H1 (cell line): ENCODE measurements around the gene ZNF804B. TPM values are rescaled to one million over a fixed set of nuclear protein-coding genes. Genes with fewer than 3 reads are reported as not detected.

ENCODE experiments used
- CTCF ChIA-PET: fragments of 300-600 bp; sonication (Branson Sonifier 250); formaldehyde crosslinking; loops from one replicate; lab custom pipeline; 2021; ENCODE audit not compliant: partially characterized antibody; lab: Charles Lee
- POLR2A ChIA-PET: fragments of 300-600 bp; sonication (Branson Sonifier 250); formaldehyde crosslinking; loops from one replicate; lab custom pipeline; 2021; ENCODE audit warnings: inconsistent platforms; ENCODE audit not compliant: partially characterized antibody; lab: Charles Lee
- DNase-seq, 2 experiments: peaks; one replicate each; pipeline versions ENCODE4 v3.0.0 to v3.0.0-alpha.2; 2010 to 2022; ENCODE audit warnings: low spot score in 2 of 2, low read depth in 1 of 2, mixed read lengths in 1 of 2
- FAIRE-seq: peaks from 2 replicates; lab custom pipeline; 2011; peaks lifted over from hg19 to GRCh38; lab: Jason Lieb, UNC
- H2AFZ ChIP-seq: 2 replicates; pipeline ENCODE4 v1.8.1; 2012; ENCODE audit warnings: low read length, inconsistent platforms
- H2AK5ac ChIP-seq: 2 replicates; pipeline ENCODE4 v1.6.1; 2013; ENCODE audit warnings: low read depth, low read length
- H2BK120ac ChIP-seq: replicated peaks from 2 replicates; pipeline ENCODE3; 2013; ENCODE audit warnings: low read depth, low read length, inconsistent platforms
- H2BK12ac ChIP-seq: 2 replicates; pipeline ENCODE4 v1.6.1; 2013; ENCODE audit warnings: low read depth, low read length
- H2BK15ac ChIP-seq: 2 replicates; pipeline ENCODE4 v1.6.1; 2013; ENCODE audit warnings: low read length
- H2BK20ac ChIP-seq: 2 replicates; pipeline ENCODE4 v1.6.1; 2013; ENCODE audit warnings: low read length
- H2BK5ac ChIP-seq: 2 replicates; pipeline ENCODE4 v1.6.1; 2013; ENCODE audit warnings: low read depth, low read length
- H3K14ac ChIP-seq: 2 replicates; pipeline ENCODE4 v1.6.1; 2013; ENCODE audit warnings: inconsistent platforms; ENCODE audit not compliant: insufficient read length
- H3K18ac ChIP-seq: 2 replicates; pipeline ENCODE4 v1.6.1; 2013; ENCODE audit warnings: low read length; ENCODE audit errors: extremely low read depth
- H3K23ac ChIP-seq: 2 replicates; pipeline ENCODE4 v1.6.1; 2013; ENCODE audit warnings: inconsistent platforms; ENCODE audit not compliant: insufficient read length
- H3K23me2 ChIP-seq: 2 replicates; pipeline ENCODE4 v1.6.1; 2013; ENCODE audit warnings: low read depth, low read length
- H3K27ac ChIP-seq: 2 replicates; pipeline ENCODE4 v1.6.1; 2011; ENCODE audit warnings: low read depth, low read length, inconsistent platforms
- H3K27me3 ChIP-seq, 4 experiments: replicated peaks in 1 of 4; 1 replicate in 1 of 4; 2 replicates in 3 of 4; pipeline versions ENCODE4 v1.6.1 to v1.8.1; 2011 to 2013; ENCODE audit warnings: low read length in 3 of 4, mild to moderate bottlenecking in 3 of 4, inconsistent platforms in 2 of 4, mixed read lengths in 2 of 4, moderate library complexity in 1 of 4; ENCODE audit not compliant: control insufficient read depth in 3 of 4, insufficient read depth in 3 of 4; ENCODE audit errors: extremely low read depth in 1 of 4
- H3K36me3 ChIP-seq, 4 experiments: 2 replicates each; pipeline versions ENCODE4 v1.6.1 to v1.8.1; 2011 to 2013; ENCODE audit warnings: mild to moderate bottlenecking in 4 of 4, low read length in 3 of 4, moderate library complexity in 2 of 4, control low read depth in 1 of 4, inconsistent platforms in 1 of 4; ENCODE audit not compliant: insufficient read depth in 4 of 4, control insufficient read depth in 2 of 4
- H3K4ac ChIP-seq: replicated peaks from 2 replicates; pipeline ENCODE3; 2013; ENCODE audit warnings: low read length, low read depth, mixed read lengths, inconsistent platforms; ENCODE audit not compliant: insufficient read length
- H3K4me1 ChIP-seq, 4 experiments: replicated peaks in 1 of 4; 1 replicate in 1 of 4; 2 replicates in 3 of 4; pipeline versions ENCODE4 v1.6.1 to v1.8.1; 2011 to 2013; ENCODE audit warnings: low read length in 3 of 4, inconsistent platforms in 2 of 4, mixed read lengths in 1 of 4; ENCODE audit not compliant: insufficient read depth in 4 of 4, control insufficient read depth in 3 of 4
- H3K4me2 ChIP-seq, 2 experiments: 2 replicates each; pipeline versions ENCODE4 v1.6.1 to v1.8.1; 2011 to 2013; ENCODE audit warnings: low read depth in 2 of 2, low read length in 2 of 2, control low read depth in 1 of 2, inconsistent platforms in 1 of 2, mild to moderate bottlenecking in 1 of 2; ENCODE audit not compliant: insufficient read depth in 1 of 2
- H3K4me3 ChIP-seq, 4 experiments: fragments of 200-600, 300-600 bp in 1 of 4; sonication (generic), shearing (Covaris generic), sonication (Bioruptor Twin) in 1 of 4; 2 replicates each; pipeline versions ENCODE4 v1.5.1 to v1.8.1; 2011 to 2016; ENCODE audit warnings: low read length in 4 of 4, low read depth in 3 of 4, control low read depth in 2 of 4, inconsistent platforms in 2 of 4, mild to moderate bottlenecking in 2 of 4, mixed read lengths in 1 of 4, moderate library complexity in 1 of 4; ENCODE audit not compliant: insufficient read depth in 2 of 4; ENCODE audit errors: extremely low read depth in 1 of 4
- H3K56ac ChIP-seq: replicated peaks from 2 replicates; pipeline ENCODE3; 2013; ENCODE audit warnings: low read depth, mild to moderate bottlenecking, mixed read lengths, low read length, inconsistent platforms; ENCODE audit not compliant: insufficient read length
- H3K79me1 ChIP-seq: 2 replicates; pipeline ENCODE4 v1.6.1; 2013; ENCODE audit warnings: low read depth, low read length, control low read depth
- H3K79me2 ChIP-seq, 2 experiments: 2 replicates each; pipeline versions ENCODE4 v1.6.1 to v1.8.1; 2012 to 2013; ENCODE audit warnings: low read length in 2 of 2, mild to moderate bottlenecking in 2 of 2, inconsistent platforms in 1 of 2; ENCODE audit not compliant: insufficient read depth in 2 of 2, control insufficient read depth in 1 of 2
- H3K9ac ChIP-seq, 4 experiments: replicated peaks in 1 of 4; 1 replicate in 1 of 4; 2 replicates in 3 of 4; pipeline versions ENCODE4 v1.6.1 to v1.8.1; 2011 to 2013; ENCODE audit warnings: low read depth in 3 of 4, low read length in 3 of 4, control low read depth in 2 of 4, mild to moderate bottlenecking in 2 of 4, moderate library complexity in 2 of 4, inconsistent platforms in 1 of 4; ENCODE audit errors: extremely low read depth in 1 of 4
- H3K9me3 ChIP-seq, 2 experiments: 2 replicates each; pipeline versions ENCODE4 v1.6.1 to v1.8.1; 2012 to 2013; ENCODE audit warnings: mild to moderate bottlenecking in 2 of 2, moderate library complexity in 2 of 2, control low read depth in 1 of 2, inconsistent platforms in 1 of 2, low read depth in 1 of 2, low read length in 1 of 2, mixed read lengths in 1 of 2; ENCODE audit not compliant: insufficient read depth in 2 of 2
- H4K20me1 ChIP-seq, 2 experiments: replicated peaks in 1 of 2; 2 replicates each; pipeline versions ENCODE3 to v1.8.1; 2011 to 2013; ENCODE audit warnings: inconsistent platforms in 2 of 2, low read length in 2 of 2, mild to moderate bottlenecking in 1 of 2; ENCODE audit not compliant: insufficient read depth in 2 of 2, control insufficient read depth in 1 of 2
- H4K5ac ChIP-seq: 2 replicates; pipeline ENCODE4 v1.6.1; 2013; ENCODE audit warnings: low read length, low read depth, mixed read lengths, inconsistent platforms; ENCODE audit not compliant: insufficient read length
- H4K8ac ChIP-seq: 2 replicates; pipeline ENCODE4 v1.8.0; 2013; ENCODE audit warnings: mild to moderate bottlenecking, moderate library complexity, low read length, inconsistent platforms; ENCODE audit not compliant: insufficient read depth; ENCODE audit errors: extremely low read depth
- H4K91ac ChIP-seq: replicated peaks from 2 replicates; pipeline ENCODE3; 2013; ENCODE audit warnings: low read length, mixed read lengths, inconsistent platforms; ENCODE audit not compliant: insufficient read length
- ATF2 ChIP-seq: IDR thresholded peaks from 2 replicates; pipeline ENCODE4 v1.6.1; 2012; ENCODE audit warnings: low read length, inconsistent platforms
- NANOG ChIP-seq: IDR thresholded peaks from 2 replicates; pipeline ENCODE4 v1.6.1; 2011; ENCODE audit warnings: low read length, low read depth, mild to moderate bottlenecking, inconsistent platforms; ENCODE audit not compliant: insufficient read depth, poor library complexity, severe bottlenecking
- PHF8 ChIP-seq: fragments of 200-600 bp; sonication (generic); conservative IDR thresholded peaks from 2 replicates; pipeline ENCODE4 v1.7.1; 2012; ENCODE audit warnings: low read depth, mild to moderate bottlenecking, inconsistent platforms, low read length, moderate library complexity
- SRF ChIP-seq: IDR thresholded peaks from 2 replicates; pipeline ENCODE4 v1.6.1; 2011; ENCODE audit warnings: mild to moderate bottlenecking, low read depth, low read length, moderate library complexity
- WGBS, 2 experiments: shearing (Covaris generic) in 1 of 2; methylation state at CpG; one replicate each; pipeline versions ENCODE4 v1.1.6 to v1.1.7; 2013 to 2015; ENCODE audit warnings: low lambda C conversion rate in 2 of 2, mixed read lengths in 2 of 2, inconsistent platforms in 1 of 2, low coverage in 1 of 2, missing lambda C conversion rate in 1 of 2; ENCODE audit not compliant: insufficient replicate concordance in 2 of 2, insufficient coverage in 1 of 2, insufficient read length in 1 of 2; ENCODE audit errors: extremely low coverage in 1 of 2, missing lambda C conversion rate in 1 of 2; 5-methylcytosine and 5-hydroxymethylcytosine counted together
- polyA plus RNA-seq, 7 experiments: library from polyadenylated mRNA; depleted of rRNA in 3 of 7; stranded (reverse) in 5 of 7; unstranded in 2 of 7; fragments of >200 nt in 5 of 7; fragments of 200-250 nt in 2 of 7; gene quantifications; 1 replicate in 5 of 7; 2 replicates in 1 of 7; 4 replicates in 1 of 7; pipeline versions ENCODE4 v1.2.1 to v1.2.3, GENCODE V29; 2011 to 2013; ENCODE audit warnings: missing spikeins in 2 of 7, mixed read lengths in 2 of 7
- total RNA-seq: library from RNA; stranded (reverse); fragmentation: NEBNext Ultra II Directional; extraction: Animal tissue kit (Norgen Biotek cat#: 25700); gene quantifications from 2 replicates; pipeline ENCODE4 v1.2.1, GENCODE V29; 2021

The ZNF804B gene
- total and polyA plus RNA-seq, 2 of the 8 experiments (the other 6 are each of a cell fraction or from before 2014, with no cell fraction given), result not detected

GRCh38 chr7:88867158-88867557, 107.7 kb downstream of the ZNF804B start:
- H2BK5ac ChIP-seq, result no peak overlapping the region
- no peak overlapping the region for H2AK5ac ChIP-seq
- H3K27ac ChIP-seq, result no peak overlapping the region
- no peaks in the 10 kb centered on the region for H3K27me3 ChIP-seq
- H2BK120ac ChIP-seq, result no peak overlapping the region
- no peak overlapping the region for H3K4ac ChIP-seq
- no peak overlapping the region for H2BK15ac ChIP-seq
- no peak overlapping the region for H3K23ac ChIP-seq
- no peak overlapping the region for H3K14ac ChIP-seq
- ChIA-PET CTCF (interaction anchor here (1.0 to 1.6 kb wide), 3 partner anchors 14 to 157 kb away, joined by 3 to 4 read pairs (median 3); no protein-coding TSS in a partner anchor), POLR2A (no interaction called here)
- H4K91ac ChIP-seq, result no peak overlapping the region
- FAIRE-seq (no peak), DNase-seq (no peak)
- no peak overlapping the region for H4K5ac ChIP-seq
- H3K9me3 ChIP-seq, result peaks cover 0 to 2% of the 10 kb centered on the region in 2 experiments; a peak in 1 of 4 replicates
- H2BK20ac ChIP-seq, result no peak overlapping the region
- no peak overlapping the region for H2AFZ ChIP-seq
- 92% methylated on average over 2 of the region's 2 CpGs; no CpG with 5 or more reads in 1 of the 2 experiments for WGBS, 2 experiments
- TF ChIP-seq ATF2 (no peak), PHF8 (no peak), SRF (no peak), NANOG (no peak)
- H3K4me3 ChIP-seq, result no peak overlapping the region
- no peak overlapping the region for H3K4me2 ChIP-seq
- no peak overlapping the region for H2BK12ac ChIP-seq
- no peak overlapping the region for H3K9ac ChIP-seq
- no peaks in the 10 kb centered on the region for H3K79me2 ChIP-seq
- no peaks in the 10 kb centered on the region for H3K36me3 ChIP-seq
- H3K56ac ChIP-seq, result no peak overlapping the region
- no peaks in the 10 kb centered on the region for H3K23me2 ChIP-seq
- no peak overlapping the region for H3K18ac ChIP-seq
- H3K4me1 ChIP-seq, result no peaks in the 10 kb centered on the region
- H3K79me1 ChIP-seq, result no peaks in the 10 kb centered on the region
- H4K8ac ChIP-seq, result no peak overlapping the region
- no peaks in the 10 kb centered on the region for H4K20me1 ChIP-seq
